HUDEP-2 (cell line): ENCODE measurements around the gene CTCFL.
A peak's percentile ranks its signal among the peaks of the same experiment; 100 is the strongest.

Source experiments
- DNase-seq, 76 experiments: peaks; one replicate each; lab custom pipeline; 2025; ENCODE audit not compliant: unreplicated experiment in 76 of 76; lab: John Stamatoyannopoulos, UW

The CTCFL gene, protein sequence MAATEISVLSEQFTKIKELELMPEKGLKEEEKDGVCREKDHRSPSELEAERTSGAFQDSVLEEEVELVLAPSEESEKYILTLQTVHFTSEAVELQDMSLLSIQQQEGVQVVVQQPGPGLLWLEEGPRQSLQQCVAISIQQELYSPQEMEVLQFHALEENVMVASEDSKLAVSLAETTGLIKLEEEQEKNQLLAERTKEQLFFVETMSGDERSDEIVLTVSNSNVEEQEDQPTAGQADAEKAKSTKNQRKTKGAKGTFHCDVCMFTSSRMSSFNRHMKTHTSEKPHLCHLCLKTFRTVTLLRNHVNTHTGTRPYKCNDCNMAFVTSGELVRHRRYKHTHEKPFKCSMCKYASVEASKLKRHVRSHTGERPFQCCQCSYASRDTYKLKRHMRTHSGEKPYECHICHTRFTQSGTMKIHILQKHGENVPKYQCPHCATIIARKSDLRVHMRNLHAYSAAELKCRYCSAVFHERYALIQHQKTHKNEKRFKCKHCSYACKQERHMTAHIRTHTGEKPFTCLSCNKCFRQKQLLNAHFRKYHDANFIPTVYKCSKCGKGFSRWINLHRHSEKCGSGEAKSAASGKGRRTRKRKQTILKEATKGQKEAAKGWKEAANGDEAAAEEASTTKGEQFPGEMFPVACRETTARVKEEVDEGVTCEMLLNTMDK

DNA sequence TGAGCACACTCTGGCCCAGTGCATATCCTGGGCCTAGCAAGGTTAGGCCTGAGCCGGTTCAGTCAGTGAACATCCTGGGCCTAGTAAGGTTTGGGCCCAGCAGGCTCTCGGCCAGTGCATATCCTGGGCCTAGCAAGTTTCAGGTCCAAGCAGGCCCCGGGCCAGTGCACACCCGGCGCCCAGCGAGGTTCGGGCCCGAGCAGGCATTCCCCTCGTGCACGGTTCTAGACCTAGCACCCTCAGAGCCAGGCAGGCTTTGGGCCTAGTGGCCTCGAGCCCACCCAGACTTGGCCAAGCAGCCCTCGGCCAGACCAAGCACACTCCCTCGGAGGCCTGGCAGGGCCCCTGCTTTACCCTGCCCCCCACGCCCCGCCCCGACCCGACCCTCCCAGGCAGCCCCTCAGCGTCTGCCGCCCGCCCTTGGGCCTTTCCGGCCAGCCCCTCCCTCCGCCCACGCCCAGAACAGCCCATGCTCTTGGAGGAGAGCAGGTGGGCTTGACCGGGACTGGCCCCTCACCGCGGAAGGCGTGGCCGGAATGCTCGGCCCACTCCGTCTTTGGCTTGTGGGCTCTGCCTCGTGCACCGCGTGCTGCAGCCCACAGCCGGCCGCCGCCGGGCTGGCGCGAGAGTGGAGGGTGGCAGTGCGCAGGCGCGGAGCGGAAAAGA is at the start of gene CTCFL:
Gene CTCFL, minus strand, starts transcription at position 630 of the 666 bp plus-strand sequence. CDS start 935 bp downstream, outside the sequence.
- no peak for DNase-seq

DNA sequence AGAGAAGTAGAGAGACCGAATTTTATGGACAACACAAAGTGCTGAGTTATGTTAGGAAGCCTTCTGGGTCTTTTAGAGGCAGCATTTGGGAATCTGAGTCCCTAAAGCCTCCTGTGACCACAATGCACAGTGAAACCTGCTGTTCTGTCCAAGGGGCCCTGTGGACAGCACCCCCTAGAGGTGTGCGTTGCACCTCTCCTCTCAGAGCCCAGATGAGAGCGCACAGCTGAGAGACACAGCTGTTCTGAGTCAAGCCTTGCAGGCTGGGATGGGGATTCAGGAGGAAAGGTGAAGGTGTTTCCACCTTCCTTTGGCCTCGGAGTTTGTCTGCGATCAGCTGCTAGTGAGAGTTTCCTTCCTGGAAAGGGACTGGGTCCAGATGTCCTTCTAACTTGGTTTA is 49.0 kb upstream of the CTCFL start:
- DNase-seq = peak in 23 of 76 experiments; percentile 1 to 38 (median 15)

DNA sequence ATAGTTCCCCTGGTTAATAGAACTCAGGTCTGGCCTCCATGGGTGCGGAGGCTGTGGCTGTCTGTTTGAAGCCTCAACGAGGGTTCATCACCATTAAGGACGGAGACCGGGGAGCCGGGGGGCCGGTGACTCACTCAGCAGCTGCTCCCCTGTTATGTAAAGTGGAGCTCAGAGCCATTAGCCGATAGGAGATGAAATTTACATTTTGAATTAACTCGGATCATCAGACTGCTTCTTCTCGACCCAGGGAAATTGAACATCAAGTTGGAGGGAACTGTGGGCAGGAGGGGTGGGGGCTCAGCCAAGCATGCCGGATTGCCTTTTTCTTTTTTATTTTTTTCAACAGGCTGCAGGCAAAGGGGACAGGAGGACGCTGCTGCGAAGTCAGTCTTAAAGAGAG is 48.3 kb upstream of the CTCFL start:
- DNase-seq = no peak

DNA sequence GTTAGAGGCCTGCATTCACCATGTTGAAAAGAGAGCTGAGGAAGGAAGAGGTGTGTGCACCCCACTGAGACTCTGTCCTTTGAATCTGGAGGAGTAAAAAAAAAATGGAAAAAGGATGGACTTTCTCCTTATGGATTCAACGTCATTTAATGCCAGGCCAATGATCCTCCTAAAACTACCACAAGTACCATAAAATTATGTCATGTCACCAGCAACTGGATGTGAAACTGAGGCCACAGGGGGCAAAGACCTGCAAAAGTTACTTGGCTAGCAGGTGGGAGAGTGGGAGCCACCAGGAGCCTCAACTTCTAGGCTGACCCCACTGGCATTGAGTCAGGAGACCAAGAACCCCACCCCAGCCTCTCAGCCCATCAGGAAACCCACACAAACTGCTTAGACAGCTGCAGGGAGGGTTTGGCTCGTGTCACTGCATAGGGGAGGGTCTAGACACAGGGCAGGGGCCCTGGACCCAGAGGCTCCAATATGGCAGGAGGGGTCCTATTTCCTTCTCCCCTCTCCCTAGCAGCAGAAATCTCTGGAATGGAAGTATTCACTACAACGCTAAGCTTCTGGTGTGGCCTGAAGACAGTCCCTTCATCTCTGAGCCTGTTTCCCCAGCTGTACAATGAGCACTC is 47.0 kb upstream of the CTCFL start:
- no peak for DNase-seq

DNA sequence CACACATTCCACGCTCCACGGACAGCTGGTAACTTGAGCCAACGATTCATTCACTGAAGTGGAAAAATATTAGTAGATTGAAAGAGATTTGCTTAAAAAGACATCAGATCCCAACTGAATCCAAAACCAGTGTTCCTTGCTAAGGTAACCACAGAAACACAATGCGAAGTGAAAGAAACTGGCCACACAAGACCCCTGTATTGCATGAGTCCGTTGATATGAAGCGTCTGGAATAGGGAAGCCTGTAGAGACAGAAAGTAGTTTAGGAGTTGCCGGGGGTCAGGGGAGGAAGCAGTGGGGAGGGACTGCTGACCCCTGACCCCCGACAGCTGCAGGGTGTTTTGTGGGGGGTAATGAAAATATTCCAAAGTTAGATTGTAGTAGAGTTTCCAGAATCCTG is 46.0 kb upstream of the CTCFL start:
- no peak for DNase-seq

DNA sequence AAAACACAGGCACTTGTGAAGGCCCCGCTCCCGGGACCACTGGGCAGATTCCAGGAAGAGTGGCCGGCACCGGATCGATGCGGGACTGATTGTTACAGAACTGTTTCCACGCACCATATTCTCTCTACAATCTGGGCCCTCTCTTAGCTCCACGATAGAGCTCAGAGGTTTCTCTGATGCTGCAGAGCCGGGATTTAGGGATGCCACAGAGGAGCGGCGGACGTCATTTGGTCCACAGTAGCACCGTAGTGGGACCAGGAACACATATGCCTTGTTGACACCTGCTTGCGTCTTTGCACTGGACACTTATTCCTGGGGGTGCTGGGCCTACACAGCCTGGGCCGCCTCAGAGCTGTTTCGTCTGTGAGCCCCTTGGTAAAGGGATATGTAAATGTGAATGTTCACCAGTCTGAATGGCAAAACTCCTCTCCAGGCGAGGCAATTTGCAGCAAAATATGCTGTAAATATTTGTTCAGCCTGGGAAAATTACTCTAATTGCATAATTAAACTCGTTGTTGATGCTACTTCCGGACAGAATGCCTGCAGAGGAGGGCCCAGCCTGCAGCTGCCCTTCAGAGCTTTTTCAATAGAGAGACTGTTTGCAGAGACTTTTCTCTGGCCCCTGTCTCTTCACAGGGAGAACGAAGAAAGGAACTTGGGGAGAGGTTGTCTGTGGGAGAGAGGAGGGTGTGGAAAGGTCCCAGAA is 45.4 kb upstream of the CTCFL start:
- no peak for DNase-seq

DNA sequence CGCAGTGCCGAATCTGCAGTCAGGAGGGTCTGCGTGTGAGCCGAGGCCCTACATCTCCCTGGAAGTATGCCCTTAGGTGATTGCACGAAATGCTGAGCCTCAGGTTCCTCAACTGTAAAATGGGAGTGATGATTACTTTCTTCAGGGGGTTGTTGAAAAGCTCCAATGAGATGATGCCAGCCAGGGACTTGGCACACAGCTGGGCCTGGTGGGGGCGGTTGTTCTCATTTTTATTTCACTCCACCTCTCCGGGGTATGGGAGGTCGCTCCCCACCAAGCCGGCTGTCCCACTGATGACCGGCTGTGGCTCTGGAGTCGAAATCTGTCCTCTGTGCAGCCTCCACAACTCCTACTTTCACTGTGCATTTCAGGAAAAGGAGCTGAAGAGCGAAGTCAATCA is 44.0 kb upstream of the CTCFL start:
- DNase-seq = no peak

DNA sequence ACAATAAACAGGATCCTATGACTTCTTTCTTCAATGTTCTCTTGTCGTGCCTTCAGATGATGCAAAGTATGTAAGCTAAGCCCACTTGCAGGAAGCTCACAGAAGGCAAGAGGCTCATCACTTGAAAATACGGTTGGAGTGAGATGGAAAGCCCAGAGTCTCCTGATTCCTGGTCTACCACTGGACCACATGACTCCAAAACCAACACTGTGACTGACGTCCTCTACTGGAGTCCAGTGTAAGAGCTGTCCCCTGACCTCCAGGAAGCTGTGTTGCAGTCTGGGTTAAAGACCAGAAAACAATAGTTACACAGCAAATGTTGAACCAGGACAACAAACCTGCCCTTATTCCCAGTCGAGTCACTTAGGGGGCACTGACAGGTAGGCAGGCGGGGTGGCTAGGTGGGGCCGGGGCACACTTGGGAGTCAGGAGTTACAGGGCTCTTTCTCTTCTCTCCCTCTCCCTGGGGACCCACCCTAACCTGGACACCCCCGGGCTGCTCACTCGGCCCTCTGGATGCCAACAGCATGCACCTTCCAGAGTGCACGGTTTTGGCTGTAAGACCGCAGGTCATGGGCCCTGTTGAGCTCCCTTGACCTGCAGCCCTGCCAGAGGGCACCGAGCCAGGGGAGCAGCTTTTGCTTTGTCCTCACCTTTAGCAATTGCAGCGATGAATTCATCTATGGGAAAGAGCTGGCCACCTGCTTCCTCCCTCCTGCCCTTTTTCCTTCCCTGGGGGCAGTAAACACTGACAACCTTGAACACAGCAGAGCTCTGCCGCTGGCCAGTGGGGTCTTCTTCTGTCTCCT is 43.4 kb upstream of the CTCFL start:
- DNase-seq = no peak

DNA sequence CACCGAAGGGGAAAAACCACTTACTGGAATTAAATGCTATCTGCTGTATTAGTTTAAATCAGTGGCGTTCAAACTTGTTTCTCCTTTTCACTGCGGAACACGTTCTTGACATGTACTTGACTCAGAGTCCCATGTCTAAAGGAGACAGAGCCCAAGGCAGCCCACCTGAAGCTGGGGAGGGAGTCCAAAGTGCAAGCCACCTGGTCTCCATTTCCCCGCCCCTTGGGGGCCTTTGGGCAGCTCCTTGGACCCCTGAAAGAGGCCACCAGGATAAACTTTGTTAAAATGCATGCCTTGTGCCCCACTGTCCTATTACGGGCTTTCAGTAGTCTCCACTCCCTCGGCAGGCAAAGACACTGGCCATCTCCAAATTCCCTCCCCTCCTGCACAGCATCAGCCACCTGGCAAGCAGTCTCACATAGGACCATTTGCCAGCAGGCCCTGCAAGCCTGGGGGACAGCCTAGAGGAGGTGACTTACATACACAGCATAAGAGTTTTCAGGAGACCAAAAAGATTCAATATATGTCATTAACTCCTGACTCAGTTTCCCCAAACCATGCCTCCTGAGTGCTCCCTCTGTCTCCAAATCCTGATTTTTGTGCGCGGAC is 42.6 kb upstream of the CTCFL start:
- no peak for DNase-seq

DNA sequence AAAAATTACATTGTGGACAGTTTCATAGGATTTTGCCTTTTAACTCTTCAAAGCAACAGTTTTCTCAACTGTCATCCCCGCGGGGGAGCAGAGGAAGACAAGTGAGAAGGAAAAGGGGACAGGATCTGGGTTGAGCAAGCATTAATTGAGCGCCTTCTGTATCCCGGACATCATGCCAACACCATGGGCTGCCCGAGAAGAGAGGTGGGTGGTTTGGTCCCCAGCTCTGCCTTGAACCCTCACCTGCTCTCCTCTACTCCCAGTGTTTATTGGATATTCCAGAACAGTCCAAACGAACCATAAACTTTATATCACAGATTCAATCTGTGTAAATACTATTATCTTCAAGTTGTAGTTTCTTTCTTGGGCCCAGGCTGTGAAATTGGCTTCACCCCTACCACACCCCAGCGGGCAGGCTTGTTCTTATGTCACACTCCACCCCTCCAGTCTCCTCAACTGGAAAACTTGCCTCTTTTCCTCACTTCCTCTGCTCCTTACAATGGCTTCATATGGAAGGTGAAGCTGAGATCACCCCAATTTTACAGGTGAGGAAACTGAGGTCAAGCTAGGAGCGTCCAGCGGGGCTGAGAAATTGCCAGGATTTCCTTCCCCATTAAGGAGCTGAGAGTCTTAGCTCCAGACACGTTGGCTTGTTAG is 42.0 kb upstream of the CTCFL start:
- DNase-seq = no peak

DNA sequence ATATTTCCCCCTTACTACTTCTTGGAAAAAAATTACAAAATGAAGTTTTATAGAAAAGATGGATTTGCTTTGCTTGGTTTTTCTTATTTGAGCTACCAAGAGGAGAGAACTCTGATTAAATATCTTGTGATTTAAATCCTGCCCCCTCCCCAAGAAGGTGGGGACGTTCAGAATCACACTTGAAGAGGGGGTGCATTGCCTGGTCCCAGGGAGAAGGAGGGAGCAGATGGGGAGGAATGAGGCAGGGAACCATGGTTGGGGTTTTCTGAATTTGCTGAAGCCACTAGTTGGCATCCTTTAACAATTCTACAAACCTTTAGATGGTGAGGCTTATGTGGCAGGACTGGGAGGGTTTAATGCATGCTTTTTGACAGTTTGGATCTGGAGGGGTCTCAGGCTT is 41.5 kb upstream of the CTCFL start:
- DNase-seq = no peak

DNA sequence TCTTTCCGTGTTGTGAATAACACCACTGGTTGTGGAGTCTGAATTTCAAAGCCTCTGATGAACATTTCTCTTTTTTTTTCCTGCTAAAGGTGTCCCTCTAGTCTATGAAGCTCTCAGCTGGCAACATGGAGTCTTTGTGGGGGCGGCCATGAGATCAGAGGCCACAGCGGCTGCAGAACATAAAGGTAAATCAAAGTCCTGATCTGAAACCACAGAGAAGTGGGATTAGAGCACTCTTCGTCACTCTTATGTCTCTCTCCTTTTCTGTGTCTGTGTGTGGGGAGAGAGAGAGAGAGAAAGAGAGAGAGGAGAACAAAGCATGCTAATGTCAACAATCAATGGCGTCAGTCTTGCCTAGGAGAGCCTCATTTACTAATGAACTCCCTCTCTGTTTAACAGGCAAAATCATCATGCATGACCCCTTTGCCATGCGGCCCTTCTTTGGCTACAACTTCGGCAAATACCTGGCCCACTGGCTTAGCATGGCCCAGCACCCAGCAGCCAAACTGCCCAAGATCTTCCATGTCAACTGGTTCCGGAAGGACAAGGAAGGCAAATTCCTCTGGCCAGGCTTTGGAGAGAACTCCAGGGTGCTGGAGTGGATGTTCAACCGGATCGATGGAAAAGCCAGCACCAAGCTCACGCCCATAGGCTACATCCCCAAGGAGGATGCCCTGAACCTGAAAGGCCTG is 40.2 kb upstream of the CTCFL start:
- no peak for DNase-seq

DNA sequence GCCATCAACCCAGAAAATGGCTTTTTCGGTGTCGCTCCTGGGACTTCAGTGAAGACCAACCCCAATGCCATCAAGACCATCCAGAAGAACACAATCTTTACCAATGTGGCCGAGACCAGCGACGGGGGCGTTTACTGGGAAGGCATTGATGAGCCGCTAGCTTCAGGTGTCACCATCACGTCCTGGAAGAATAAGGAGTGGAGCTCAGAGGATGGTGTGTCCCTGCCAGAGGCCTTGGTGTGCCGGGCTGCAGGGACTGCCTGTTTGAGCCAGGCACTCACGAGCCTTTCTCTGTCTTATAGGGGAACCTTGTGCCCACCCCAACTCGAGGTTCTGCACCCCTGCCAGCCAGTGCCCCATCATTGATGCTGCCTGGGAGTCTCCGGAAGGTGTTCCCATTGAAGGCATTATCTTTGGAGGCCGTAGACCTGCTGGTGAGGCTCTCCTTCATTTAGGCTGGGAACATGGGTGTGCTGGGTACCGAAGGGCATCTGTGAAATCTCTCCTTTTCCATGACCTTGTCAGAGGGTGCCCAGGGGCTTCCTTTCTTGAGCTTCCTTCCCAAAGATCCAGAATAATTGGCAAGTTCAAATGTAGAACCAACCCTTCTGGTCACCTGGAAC is 39.4 kb upstream of the CTCFL start:
- DNase-seq = no peak

DNA sequence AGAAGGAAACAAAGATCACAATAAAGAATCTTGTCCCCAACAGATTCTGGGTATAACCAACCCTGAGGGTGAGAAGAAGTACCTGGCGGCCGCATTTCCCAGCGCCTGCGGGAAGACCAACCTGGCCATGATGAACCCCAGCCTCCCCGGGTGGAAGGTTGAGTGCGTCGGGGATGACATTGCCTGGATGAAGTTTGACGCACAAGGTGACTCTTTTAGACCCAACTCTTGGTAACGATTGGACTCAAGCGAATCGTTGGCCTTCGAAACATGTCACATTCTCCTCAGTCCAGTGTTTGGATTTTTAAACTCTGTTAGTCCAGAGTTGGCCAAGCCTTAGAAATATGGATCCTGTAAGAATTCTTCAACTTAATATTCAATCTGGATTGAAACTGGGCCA is 38.6 kb upstream of the CTCFL start:
- DNase-seq = no peak

DNA sequence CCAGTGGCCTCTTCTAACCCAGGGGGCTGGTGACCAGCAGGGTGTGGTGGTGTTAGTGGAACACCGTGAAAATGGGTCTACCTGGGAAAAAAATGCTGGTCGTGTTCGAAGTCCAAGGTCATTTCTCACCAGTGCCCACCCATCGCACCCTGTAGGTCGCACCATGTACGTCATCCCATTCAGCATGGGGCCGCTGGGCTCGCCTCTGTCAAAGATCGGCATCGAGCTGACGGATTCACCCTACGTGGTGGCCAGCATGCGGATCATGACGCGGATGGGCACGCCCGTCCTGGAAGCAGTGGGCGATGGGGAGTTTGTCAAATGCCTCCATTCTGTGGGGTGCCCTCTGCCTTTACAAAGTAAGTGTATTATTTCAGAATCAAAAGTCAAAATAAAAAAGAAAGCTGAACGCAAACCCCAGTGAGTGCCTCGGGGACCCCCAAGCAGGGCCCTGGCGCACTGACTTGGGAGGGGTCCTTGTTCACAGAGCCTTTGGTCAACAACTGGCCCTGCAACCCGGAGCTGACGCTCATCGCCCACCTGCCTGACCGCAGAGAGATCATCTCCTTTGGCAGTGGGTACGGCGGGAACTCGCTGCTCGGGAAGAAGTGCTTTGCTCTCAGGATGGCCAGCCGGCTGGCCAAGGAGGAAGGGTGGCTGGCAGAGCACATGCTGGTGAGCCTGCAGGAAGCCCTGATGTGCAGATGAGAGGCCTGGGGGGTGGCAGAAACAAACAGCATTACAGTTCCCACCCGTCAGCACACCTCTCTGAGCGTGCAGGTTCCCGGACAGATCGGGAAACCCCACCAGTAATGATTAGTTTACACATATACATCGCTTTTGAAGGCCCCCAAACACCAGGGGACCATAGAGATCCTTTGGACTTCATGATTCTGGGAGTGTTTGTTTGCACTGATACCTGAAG is 37.9 kb upstream of the CTCFL start:
- no peak for DNase-seq

DNA sequence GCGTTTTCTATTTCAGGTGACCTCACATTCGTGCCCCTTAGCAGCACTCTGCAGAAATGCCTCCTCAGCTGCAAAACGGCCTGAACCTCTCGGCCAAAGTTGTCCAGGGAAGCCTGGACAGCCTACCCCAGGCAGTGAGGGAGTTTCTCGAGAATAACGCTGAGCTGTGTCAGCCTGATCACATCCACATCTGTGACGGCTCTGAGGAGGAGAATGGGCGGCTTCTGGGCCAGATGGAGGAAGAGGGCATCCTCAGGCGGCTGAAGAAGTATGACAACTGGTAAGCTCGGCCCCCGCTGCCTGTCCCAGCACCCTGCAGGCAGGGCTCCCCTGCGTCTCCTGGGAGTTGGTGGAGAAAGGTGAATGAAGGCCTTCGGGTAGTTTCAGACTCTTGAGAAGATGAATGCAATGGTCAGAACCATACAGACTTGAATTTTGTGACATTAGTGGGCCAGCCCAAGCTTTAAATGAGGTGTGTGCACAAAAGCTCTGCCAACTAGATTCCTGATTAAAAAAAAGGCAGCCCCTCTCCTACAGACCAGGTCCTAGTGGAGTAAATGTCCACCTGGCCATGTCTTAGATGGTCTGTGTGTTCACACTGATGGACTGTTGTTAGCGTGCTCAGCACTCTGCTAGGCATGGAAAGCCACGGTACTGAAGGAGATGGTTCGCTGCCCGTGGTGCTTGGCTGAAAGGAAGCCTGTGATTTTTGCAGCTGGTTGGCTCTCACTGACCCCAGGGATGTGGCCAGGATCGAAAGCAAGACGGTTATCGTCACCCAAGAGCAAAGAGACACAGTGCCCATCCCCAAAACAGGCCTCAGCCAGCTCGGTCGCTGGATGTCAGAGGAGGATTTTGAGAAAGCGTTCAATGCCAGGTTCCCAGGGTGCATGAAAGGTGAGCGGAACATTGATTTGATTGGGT is 36.7 kb upstream of the CTCFL start:
- DNase-seq = no peak
